ENCODE measurements around the gene JUP. TPM values are rescaled to one million over a fixed set of nuclear protein-coding genes. Genes with fewer than 3 reads are reported as not detected.
A peak's percentile ranks its signal among the peaks of the same experiment; 100 is the strongest.

The JUP gene
- total and polyA plus RNA-seq, 2 of the 13 experiments (the other 11 are each of a cell fraction or from before 2014, with no cell fraction given): 12.1 to 20.6 TPM

GRCh38 chr17:41772586-41773189 is 13.8 kb downstream of the JUP start (continued):
- TF ChIP-seq, protein P1, sequence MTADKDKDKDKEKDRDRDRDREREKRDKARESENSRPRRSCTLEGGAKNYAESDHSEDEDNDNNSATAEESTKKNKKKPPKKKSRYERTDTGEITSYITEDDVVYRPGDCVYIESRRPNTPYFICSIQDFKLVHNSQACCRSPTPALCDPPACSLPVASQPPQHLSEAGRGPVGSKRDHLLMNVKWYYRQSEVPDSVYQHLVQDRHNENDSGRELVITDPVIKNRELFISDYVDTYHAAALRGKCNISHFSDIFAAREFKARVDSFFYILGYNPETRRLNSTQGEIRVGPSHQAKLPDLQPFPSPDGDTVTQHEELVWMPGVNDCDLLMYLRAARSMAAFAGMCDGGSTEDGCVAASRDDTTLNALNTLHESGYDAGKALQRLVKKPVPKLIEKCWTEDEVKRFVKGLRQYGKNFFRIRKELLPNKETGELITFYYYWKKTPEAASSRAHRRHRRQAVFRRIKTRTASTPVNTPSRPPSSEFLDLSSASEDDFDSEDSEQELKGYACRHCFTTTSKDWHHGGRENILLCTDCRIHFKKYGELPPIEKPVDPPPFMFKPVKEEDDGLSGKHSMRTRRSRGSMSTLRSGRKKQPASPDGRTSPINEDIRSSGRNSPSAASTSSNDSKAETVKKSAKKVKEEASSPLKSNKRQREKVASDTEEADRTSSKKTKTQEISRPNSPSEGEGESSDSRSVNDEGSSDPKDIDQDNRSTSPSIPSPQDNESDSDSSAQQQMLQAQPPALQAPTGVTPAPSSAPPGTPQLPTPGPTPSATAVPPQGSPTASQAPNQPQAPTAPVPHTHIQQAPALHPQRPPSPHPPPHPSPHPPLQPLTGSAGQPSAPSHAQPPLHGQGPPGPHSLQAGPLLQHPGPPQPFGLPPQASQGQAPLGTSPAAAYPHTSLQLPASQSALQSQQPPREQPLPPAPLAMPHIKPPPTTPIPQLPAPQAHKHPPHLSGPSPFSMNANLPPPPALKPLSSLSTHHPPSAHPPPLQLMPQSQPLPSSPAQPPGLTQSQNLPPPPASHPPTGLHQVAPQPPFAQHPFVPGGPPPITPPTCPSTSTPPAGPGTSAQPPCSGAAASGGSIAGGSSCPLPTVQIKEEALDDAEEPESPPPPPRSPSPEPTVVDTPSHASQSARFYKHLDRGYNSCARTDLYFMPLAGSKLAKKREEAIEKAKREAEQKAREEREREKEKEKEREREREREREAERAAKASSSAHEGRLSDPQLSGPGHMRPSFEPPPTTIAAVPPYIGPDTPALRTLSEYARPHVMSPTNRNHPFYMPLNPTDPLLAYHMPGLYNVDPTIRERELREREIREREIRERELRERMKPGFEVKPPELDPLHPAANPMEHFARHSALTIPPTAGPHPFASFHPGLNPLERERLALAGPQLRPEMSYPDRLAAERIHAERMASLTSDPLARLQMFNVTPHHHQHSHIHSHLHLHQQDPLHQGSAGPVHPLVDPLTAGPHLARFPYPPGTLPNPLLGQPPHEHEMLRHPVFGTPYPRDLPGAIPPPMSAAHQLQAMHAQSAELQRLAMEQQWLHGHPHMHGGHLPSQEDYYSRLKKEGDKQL (CRISPR knock-in tag; IDR thresholded peaks at IDR 0.05; ENCODE audit: low read depth): no peak
- TF ChIP-seq HCFC1 (IDR thresholded peaks at IDR 0.05; ENCODE audit: low read depth, low read length) (no peak), MXD4 (CRISPR knock-in tag; IDR thresholded peaks at IDR 0.05) (no peak; the same call in 1 of the 2 replicates), XBP1 (CRISPR knock-in tag; IDR thresholded peaks at IDR 0.05) (no peak), BRF2 (CRISPR knock-in tag; IDR thresholded peaks at IDR 0.05) (no peak), ZNF160 (CRISPR knock-in tag; IDR thresholded peaks at IDR 0.05) (no peak), ZBTB21 (CRISPR knock-in tag; IDR thresholded peaks at IDR 0.05) (no peak), ZSCAN31 (CRISPR knock-in tag; IDR thresholded peaks at IDR 0.05; ENCODE audit: low read depth) (peak; percentile 78; the same call in 1 of the 2 replicates), ARID2 (CRISPR knock-in tag; IDR thresholded peaks at IDR 0.05; ENCODE audit: borderline replicate concordance) (no peak), NFIC (IDR thresholded peaks at IDR 0.05; ENCODE audit: low read length) (no peak), ZNF543 (CRISPR knock-in tag; IDR thresholded peaks at IDR 0.05) (no peak), ZNF501 (CRISPR knock-in tag; IDR thresholded peaks at IDR 0.05) (peak; percentile 71; the same call in 1 of the 2 replicates), ZFP36 (IDR thresholded peaks at IDR 0.05; ENCODE audit: borderline replicate concordance, low read depth, low read length, partially characterized antibody) (no peak), CEBPB (IDR thresholded peaks at IDR 0.05; ENCODE audit: borderline replicate concordance, low read depth, low read length) (no peak), SNRNP70 (IDR thresholded peaks at IDR 0.05; ENCODE audit: low read depth, low read length) (no peak), ZSCAN22 (CRISPR knock-in tag; IDR thresholded peaks at IDR 0.05) (peak; percentile 80; the same call in 1 of the 2 replicates), E2F1 (CRISPR knock-in tag; IDR thresholded peaks at IDR 0.05) (0 out of 2 replicates have a peak, but pooled peaks have one; percentile 38), ZNF580 (CRISPR knock-in tag; IDR thresholded peaks at IDR 0.05; ENCODE audit: borderline replicate concordance, low read depth) (peak; percentile 62; the same call in 1 of the 2 replicates), MYNN (CRISPR knock-in tag; IDR thresholded peaks at IDR 0.05; ENCODE audit: low read depth) (no peak; the same call in 1 of the 2 replicates), ZNF569 (CRISPR knock-in tag; IDR thresholded peaks at IDR 0.05; ENCODE audit: borderline replicate concordance) (no peak)
- TF ChIP-seq, protein P2, sequence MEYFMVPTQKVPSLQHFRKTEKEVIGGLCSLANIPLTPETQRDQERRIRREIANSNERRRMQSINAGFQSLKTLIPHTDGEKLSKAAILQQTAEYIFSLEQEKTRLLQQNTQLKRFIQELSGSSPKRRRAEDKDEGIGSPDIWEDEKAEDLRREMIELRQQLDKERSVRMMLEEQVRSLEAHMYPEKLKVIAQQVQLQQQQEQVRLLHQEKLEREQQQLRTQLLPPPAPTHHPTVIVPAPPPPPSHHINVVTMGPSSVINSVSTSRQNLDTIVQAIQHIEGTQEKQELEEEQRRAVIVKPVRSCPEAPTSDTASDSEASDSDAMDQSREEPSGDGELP (IDR thresholded peaks at IDR 0.05; ENCODE audit: borderline replicate concordance, low read depth): peak; percentile 38; the same call in 1 of the 2 replicates
